ENCODE data around the gene TMEM178B.
"Not testable (repeated sequence)": the region's sequence is repeated elsewhere in the genome, so short reads cannot be mapped to it uniquely, and the experiment has no call there.

The TMEM178B gene

DNA sequence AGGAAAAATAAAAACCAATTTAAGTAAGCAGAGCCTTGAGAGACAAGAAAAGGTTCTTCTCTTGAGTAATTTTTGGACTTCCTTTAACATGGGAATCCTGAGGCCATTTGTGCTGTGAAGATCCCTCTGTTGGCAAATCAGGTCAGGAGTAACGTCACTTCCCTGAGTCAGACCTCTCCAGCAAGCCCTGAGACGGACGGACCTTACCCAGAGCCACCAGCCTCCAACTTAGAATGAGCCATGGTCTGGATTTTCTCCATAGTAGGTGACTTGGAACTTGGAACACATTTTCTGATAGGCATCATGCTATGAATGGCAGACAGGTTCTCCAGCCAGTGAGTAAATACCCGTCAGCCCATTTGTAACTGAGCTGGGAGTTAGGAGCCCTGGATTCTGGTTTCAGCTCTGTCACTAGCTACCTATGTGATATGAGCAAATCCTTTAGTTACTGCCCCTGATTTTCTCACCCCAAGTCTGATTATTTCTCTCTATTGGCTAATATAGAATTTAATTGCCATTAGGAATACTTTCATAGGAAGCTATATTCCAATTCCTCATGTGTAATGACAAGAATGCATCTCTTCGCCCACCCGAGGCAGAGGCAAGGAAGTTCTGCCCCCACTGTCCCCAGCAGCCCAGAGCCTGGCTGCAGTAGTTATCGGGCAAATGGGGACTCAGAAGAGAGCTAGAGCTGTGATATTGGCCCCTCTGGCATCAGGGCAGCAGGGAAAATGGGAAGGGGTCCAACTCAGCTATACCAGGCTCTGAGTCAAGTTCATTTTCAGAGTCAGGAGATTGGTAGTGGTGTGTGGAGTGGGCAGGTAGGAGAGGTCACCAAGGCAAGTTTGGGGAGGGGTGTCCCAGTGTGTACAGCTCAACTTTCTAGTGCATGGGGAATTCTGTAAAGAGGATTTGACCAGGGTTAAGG, 323.6 kb downstream of the TMEM178B start:
- ChIA-PET CTCF (interaction anchor here (1.1 to 1.7 kb wide), 4 partner anchors 9 to 58 kb away, joined by 3 to 4 read pairs (median 3); no protein-coding TSS in a partner anchor), POLR2A (no interaction called here)
- TF ChIP-seq, protein P1, sequence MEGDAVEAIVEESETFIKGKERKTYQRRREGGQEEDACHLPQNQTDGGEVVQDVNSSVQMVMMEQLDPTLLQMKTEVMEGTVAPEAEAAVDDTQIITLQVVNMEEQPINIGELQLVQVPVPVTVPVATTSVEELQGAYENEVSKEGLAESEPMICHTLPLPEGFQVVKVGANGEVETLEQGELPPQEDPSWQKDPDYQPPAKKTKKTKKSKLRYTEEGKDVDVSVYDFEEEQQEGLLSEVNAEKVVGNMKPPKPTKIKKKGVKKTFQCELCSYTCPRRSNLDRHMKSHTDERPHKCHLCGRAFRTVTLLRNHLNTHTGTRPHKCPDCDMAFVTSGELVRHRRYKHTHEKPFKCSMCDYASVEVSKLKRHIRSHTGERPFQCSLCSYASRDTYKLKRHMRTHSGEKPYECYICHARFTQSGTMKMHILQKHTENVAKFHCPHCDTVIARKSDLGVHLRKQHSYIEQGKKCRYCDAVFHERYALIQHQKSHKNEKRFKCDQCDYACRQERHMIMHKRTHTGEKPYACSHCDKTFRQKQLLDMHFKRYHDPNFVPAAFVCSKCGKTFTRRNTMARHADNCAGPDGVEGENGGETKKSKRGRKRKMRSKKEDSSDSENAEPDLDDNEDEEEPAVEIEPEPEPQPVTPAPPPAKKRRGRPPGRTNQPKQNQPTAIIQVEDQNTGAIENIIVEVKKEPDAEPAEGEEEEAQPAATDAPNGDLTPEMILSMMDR (IDR thresholded peaks at IDR 0.05; ENCODE audit: control extremely low read depth, extremely low read depth, low read depth, missing control alignments) = no peak
- no peak for DNase-seq (ENCODE audit: extremely low spot score)

DNA sequence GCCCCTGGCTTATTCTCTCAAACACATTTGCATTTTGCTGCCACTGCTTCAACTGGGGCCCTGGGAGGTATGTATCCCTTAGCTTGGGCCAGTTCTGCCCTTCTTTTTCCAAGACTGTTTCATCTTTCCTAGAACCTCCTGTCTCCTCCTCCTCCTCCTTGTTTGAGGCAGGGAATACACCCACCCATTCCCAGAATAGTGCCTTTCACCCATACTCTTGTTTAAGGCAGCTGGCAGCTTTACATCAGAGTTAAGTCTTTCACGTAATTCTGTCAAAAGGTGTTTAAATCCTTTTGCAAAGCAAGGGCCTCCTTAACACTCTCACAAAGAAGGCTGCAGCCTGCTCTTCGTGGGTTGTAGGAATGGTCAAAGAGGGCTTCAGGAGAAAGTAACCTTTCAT, 326.5 kb downstream of the TMEM178B start:
- TF ChIP-seq, protein P1 (IDR thresholded peaks at IDR 0.05; ENCODE audit: control extremely low read depth, extremely low read depth, low read depth, missing control alignments) = no peak
- CTCF ChIA-PET = interaction anchor here (1.8 to 2.2 kb wide), 2 partner anchors 12 to 14 kb away, joined by 4 to 5 read pairs; no protein-coding TSS in a partner anchor
- POLR2A ChIA-PET = no interaction called here
- no peak for DNase-seq (ENCODE audit: extremely low spot score)

DNA sequence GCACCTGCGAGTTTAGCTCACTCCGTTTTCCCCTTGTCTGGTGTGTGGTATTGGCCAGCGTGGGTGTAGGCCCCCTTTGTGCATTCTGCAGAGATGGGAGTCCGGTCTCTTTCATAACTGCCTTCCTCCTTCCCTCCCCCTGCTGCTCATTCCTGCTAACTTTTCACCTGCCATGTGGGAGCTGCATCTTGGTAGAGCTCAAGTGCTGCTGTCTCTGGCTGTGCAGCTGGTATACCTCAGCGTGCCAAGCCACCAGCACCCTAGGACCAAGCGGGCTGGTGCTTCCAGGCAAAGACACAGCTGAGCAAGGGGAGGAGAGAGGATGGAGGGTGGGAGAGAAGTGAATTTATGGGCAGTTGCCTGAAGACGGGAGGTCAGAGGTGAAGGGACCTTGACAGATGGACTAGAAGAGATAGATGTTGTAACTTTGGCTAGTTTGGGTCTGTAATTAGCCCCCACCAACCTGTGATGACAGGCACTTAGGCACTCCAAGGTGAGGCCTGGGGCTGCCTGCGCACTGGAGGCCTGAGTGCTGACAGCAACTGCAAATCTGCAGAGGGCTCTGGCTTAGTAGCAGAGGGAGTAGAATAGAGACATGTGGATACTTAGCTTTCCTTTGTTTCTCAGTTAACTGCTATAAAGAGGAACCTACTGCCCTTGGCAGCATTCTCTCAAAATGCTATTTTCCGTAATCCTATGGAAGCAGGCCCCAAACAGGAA, 328.6 kb downstream of the TMEM178B start:
- TF ChIP-seq, protein P1 (IDR thresholded peaks at IDR 0.05; ENCODE audit: control extremely low read depth, extremely low read depth, low read depth, missing control alignments) = no peak
- ChIA-PET POLR2A (no interaction called here), CTCF (no interaction called here)
- no peak for DNase-seq (ENCODE audit: extremely low spot score)

DNA sequence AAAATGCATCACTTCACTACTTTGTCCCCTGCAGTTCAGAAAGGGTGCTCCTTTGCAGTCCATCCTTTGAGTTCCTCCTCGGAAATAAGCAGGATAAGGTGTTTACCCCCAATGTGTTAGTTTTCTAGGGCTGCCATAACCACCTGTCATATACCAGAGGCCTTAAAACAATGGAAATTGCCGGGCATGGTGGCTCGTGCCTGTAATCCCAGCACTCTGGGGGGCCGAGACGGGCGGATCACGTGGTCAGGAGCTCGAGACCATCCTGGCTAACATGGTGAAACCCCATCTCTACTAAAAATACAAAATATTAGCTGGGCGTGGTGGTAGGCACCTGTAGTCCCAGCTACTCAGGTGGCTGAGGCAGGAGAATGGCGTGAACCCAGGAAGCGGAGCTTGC, 330.0 kb downstream of the TMEM178B start:
- POLR2A ChIA-PET; DNase-seq (ENCODE audit: extremely low spot score): not testable (repeated sequence)
- CTCF ChIA-PET = interaction anchor here (0.9 kb wide), 1 partner anchor 15 kb away, joined by 4 read pairs; no protein-coding TSS in a partner anchor

DNA sequence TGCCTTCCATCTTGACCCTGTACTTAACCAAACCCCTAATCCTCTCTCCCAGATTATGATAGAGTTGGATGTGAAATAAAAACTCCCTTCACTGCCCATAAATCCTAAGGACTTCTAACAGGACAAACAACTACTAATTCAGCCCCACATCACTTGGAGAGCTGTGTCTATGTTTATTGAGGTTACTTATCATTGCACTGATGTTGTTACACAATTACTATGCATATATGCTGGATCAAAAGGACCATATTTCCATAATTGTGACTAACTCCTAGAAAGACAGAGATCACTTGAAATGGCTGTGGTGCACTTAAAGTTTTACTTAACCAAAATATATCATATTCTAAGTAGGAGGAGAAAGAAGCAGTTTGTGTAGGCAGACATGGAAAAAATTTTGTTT, 332.5 kb downstream of the TMEM178B start:
- CTCF ChIA-PET = interaction anchor here (0.8 kb wide), 1 partner anchor 15 kb away, joined by 4 read pairs; no protein-coding TSS in a partner anchor
- DNase-seq (ENCODE audit: extremely low spot score) = no peak
- POLR2A ChIA-PET = no interaction called here
- TF ChIP-seq, protein P1 (IDR thresholded peaks at IDR 0.05; ENCODE audit: control extremely low read depth, extremely low read depth, low read depth, missing control alignments) = no peak

DNA sequence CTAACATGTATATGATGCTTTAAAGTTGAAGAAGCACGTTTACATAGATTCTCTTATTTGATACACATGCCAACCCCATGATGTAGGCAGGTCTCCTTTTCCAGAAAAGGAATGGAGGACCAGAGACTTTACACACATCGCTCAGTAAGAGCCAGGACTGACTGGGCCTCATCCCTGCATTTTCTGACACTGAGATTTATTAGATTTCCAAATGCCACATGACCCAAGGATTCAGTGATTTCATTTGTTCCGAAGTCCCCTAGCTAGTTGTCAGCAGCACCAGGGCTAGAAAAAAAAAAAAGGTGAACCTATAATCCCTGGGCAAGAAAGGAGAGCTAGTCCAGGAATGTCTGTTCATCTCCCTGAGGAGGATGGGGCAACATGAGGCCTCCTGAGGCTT, 334.0 kb downstream of the TMEM178B start:
- TF ChIP-seq, protein P1 (IDR thresholded peaks at IDR 0.05; ENCODE audit: control extremely low read depth, extremely low read depth, low read depth, missing control alignments) = no peak
- DNase-seq (ENCODE audit: extremely low spot score) = no peak
- ChIA-PET POLR2A (no interaction called here), CTCF (interaction anchor here (1.3 to 1.8 kb wide), 2 partner anchors 9 to 379 kb away, joined by 3 to 4 read pairs; no protein-coding TSS in a partner anchor)
